CD14-positive monocyte (primary cell): Measurements from ENCODE around the gene MACROD2. TPM values are rescaled to one million over a fixed set of nuclear protein-coding genes. Genes with fewer than 3 reads are reported as not detected.

Experiments used
- DNase-seq, 3 donors: peaks; one replicate each; pipeline ENCODE4 v3.0.0-alpha.2; 2011 to 2022
- H2AFZ ChIP-seq: 2 replicates; pipeline ENCODE4 v1.6.0; 2012; ENCODE audit warnings: mild to moderate bottlenecking, low read depth, low read length, inconsistent platforms; ENCODE audit not compliant: insufficient read depth, poor library complexity, severe bottlenecking
- H3K27ac ChIP-seq, 2 donors: 1 replicate in 1 of 2; 2 replicates in 1 of 2; pipeline ENCODE4 v1.5.1; 2012 to 2013; ENCODE audit warnings: low read length in 2 of 2, control low read depth in 1 of 2, inconsistent platforms in 1 of 2, low read depth in 1 of 2, mild to moderate bottlenecking in 1 of 2
- H3K27me3 ChIP-seq, 2 donors: one replicate each; pipeline versions ENCODE4 v1.6.0 to v1.6.1; 2011 to 2013; ENCODE audit warnings: low read length in 2 of 2; ENCODE audit not compliant: control insufficient read depth in 2 of 2, insufficient read depth in 2 of 2
- H3K36me3 ChIP-seq, 2 donors: replicated peaks in 1 of 2; 1 replicate in 1 of 2; 2 replicates in 1 of 2; pipeline versions ENCODE4 v1.5.1 to v1.6.1; 2012 to 2013; ENCODE audit warnings: low read length in 2 of 2, control low read depth in 1 of 2, inconsistent platforms in 1 of 2, mild to moderate bottlenecking in 1 of 2; ENCODE audit not compliant: insufficient read depth in 2 of 2, control insufficient read depth in 1 of 2
- H3K4me1 ChIP-seq, 2 donors: 1 replicate in 1 of 2; 2 replicates in 1 of 2; pipeline versions ENCODE4 v1.5.1 to v1.6.1; 2012 to 2013; ENCODE audit warnings: low read length in 2 of 2, control low read depth in 1 of 2, inconsistent platforms in 1 of 2, mild to moderate bottlenecking in 1 of 2, moderate library complexity in 1 of 2; ENCODE audit not compliant: insufficient read depth in 2 of 2, control insufficient read depth in 1 of 2
- H3K4me2 ChIP-seq: replicated peaks from 2 replicates; pipeline ENCODE3; 2012; ENCODE audit warnings: low read length, moderate library complexity, mild to moderate bottlenecking; ENCODE audit not compliant: poor library complexity, severe bottlenecking; ENCODE audit errors: extremely low read depth
- H3K4me3 ChIP-seq, 3 experiments: fragments of 200-600 bp in 1 of 3; sonication (generic) in 1 of 3; replicated peaks in 1 of 3; 1 replicate in 2 of 3; 2 replicates in 1 of 3; pipeline ENCODE4 v1.5.1; 2011 to 2013; ENCODE audit warnings: low read length in 3 of 3, mild to moderate bottlenecking in 3 of 3, control low read depth in 2 of 3, low read depth in 2 of 3, inconsistent platforms in 1 of 3, moderate library complexity in 1 of 3
- H3K79me2 ChIP-seq: 2 replicates; pipeline ENCODE4 v1.6.0; 2012; ENCODE audit warnings: mild to moderate bottlenecking, control low read depth, inconsistent platforms, low read length, moderate library complexity; ENCODE audit not compliant: insufficient read depth
- H3K9ac ChIP-seq: 2 replicates; pipeline ENCODE4 v1.6.0; 2017; ENCODE audit warnings: low read length, mild to moderate bottlenecking; ENCODE audit not compliant: insufficient read depth, poor library complexity, severe bottlenecking
- H3K9me3 ChIP-seq, 2 donors: replicated peaks in 1 of 2; 1 replicate in 1 of 2; 2 replicates in 1 of 2; pipeline versions ENCODE4 v1.5.1 to v1.6.1; 2012 to 2013; ENCODE audit warnings: low read length in 2 of 2, control low read depth in 1 of 2; ENCODE audit not compliant: control insufficient read depth in 1 of 2, insufficient read depth in 1 of 2
- H4K20me1 ChIP-seq: 2 replicates; pipeline ENCODE4 v1.6.0; 2012; ENCODE audit warnings: mild to moderate bottlenecking, low read length, control low read depth, moderate library complexity; ENCODE audit not compliant: insufficient read depth
- H3K27ac Mint-ChIP-seq, 7 donors: one replicate each; pipeline ENCODE4 v1.8.0; 2020; ENCODE audit warnings: mild to moderate bottlenecking in 7 of 7, mixed read lengths in 7 of 7, moderate library complexity in 6 of 7, inconsistent platforms in 2 of 7
- H3K27me3 Mint-ChIP-seq, 3 donors: one replicate each; pipeline ENCODE4 v1.8.0; 2021 to 2022; ENCODE audit warnings: low read depth in 3 of 3, mild to moderate bottlenecking in 3 of 3, mixed read lengths in 3 of 3, moderate library complexity in 3 of 3, inconsistent platforms in 1 of 3
- H3K36me3 Mint-ChIP-seq, 2 donors: one replicate each; pipeline ENCODE4 v1.8.0; 2020; ENCODE audit warnings: mixed read lengths in 2 of 2, inconsistent platforms in 1 of 2, mild to moderate bottlenecking in 1 of 2
- H3K4me1 Mint-ChIP-seq: one replicate; pipeline ENCODE4 v1.8.0; 2020; ENCODE audit warnings: mild to moderate bottlenecking, mixed read lengths
- H3K4me3 Mint-ChIP-seq, 2 donors: one replicate each; pipeline ENCODE4 v1.8.0; 2020; ENCODE audit warnings: mild to moderate bottlenecking in 2 of 2, mixed read lengths in 2 of 2, moderate library complexity in 1 of 2
- H3K9me3 Mint-ChIP-seq, 7 donors: one replicate each; pipeline ENCODE4 v1.8.0; 2020 to 2022; ENCODE audit warnings: mixed read lengths in 7 of 7, mild to moderate bottlenecking in 6 of 7, moderate library complexity in 6 of 7, inconsistent platforms in 2 of 7
- WGBS: methylation state at CpG from one replicate; pipeline ENCODE4 v1.1.5; 2013; ENCODE audit warnings: missing lambda C conversion rate; ENCODE audit not compliant: insufficient coverage; 5-methylcytosine and 5-hydroxymethylcytosine counted together
- intact Hi-C, 2 donors: fragments of 100-400 bp; cut with micrococcal nuclease; formaldehyde crosslinking; loops; one replicate each; pipeline versions ENCODE4 v1.15.0 to v1.15.1; 2023
- polyA plus RNA-seq, 3 donors: library from polyadenylated mRNA; depleted of rRNA in 1 of 3; unstranded in 2 of 3; stranded (reverse) in 1 of 3; fragments of 300-500 nt in 2 of 3; fragments of >200 nt in 1 of 3; fragmentation: Illumina TruSeq in 2 of 3; gene quantifications; 1 replicate in 2 of 3; 2 replicates in 1 of 3; pipeline ENCODE4 v1.2.3, GENCODE V29; 2012 to 2021
- TF ChIP-seq, protein P1 (sequence below): fragments of 200-600 bp; IDR thresholded peaks from one replicate; pipeline ENCODE4 v1.8.0; 2022; ENCODE audit warnings: antibody characterized with exemption, mild to moderate bottlenecking

MACROD2 gene
- polyA plus RNA-seq, 3 donors: 0.23 TPM; not detected in 2

DNA sequence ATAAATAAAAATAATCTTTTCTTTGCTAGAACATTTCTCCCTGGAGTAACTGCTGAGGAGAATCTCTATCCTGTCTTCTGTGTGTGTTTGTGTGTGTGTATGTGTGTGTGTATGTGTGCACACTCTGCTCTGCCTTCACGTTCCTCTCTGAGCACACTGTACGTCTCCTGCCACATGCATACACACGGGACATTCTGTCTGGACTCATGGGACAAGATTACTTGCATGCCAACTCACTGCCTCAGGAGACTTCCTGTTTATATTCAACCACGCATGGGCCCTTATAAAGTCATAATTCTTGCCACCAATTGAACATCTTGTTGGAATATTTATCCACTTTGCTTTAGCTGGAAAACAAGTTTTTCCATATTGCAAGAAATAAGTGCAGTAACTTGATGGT is 1647.4 kb downstream of the MACROD2 start:
- Mint-ChIP-seq H3K9me3 (peaks cover 0 to 9% (median 2%) of the 10 kb centered on the region in 7 donors), H3K4me1 (no peaks in the 10 kb centered on the region), H3K27me3 (peaks cover 0 to 1% (median 0%) of the 10 kb centered on the region in 3 donors), H3K27ac (no peak overlapping the region), H3K36me3 (no peaks in the 10 kb centered on the region), H3K4me3 (no peak overlapping the region)
- H2AFZ ChIP-seq: no peak overlapping the region
- H3K9ac ChIP-seq: no peak overlapping the region
- no peaks in the 10 kb centered on the region for H3K9me3 ChIP-seq
- no peaks in the 10 kb centered on the region for H3K27me3 ChIP-seq
- H3K4me3 ChIP-seq: no peak overlapping the region
- no peaks in the 10 kb centered on the region for H3K79me2 ChIP-seq
- no peaks in the 10 kb centered on the region for H3K36me3 ChIP-seq
- TF ChIP-seq, protein P1, sequence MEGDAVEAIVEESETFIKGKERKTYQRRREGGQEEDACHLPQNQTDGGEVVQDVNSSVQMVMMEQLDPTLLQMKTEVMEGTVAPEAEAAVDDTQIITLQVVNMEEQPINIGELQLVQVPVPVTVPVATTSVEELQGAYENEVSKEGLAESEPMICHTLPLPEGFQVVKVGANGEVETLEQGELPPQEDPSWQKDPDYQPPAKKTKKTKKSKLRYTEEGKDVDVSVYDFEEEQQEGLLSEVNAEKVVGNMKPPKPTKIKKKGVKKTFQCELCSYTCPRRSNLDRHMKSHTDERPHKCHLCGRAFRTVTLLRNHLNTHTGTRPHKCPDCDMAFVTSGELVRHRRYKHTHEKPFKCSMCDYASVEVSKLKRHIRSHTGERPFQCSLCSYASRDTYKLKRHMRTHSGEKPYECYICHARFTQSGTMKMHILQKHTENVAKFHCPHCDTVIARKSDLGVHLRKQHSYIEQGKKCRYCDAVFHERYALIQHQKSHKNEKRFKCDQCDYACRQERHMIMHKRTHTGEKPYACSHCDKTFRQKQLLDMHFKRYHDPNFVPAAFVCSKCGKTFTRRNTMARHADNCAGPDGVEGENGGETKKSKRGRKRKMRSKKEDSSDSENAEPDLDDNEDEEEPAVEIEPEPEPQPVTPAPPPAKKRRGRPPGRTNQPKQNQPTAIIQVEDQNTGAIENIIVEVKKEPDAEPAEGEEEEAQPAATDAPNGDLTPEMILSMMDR: no peak
- no peaks in the 10 kb centered on the region for H4K20me1 ChIP-seq
- intact Hi-C loops: no loop called here
- H3K4me2 ChIP-seq: no peak overlapping the region
- H3K4me1 ChIP-seq: no peaks in the 10 kb centered on the region
- H3K27ac ChIP-seq: no peak overlapping the region
- DNase-seq: no peak
- 52% methylated on average over 3 of the region's 4 CpGs for WGBS

DNA sequence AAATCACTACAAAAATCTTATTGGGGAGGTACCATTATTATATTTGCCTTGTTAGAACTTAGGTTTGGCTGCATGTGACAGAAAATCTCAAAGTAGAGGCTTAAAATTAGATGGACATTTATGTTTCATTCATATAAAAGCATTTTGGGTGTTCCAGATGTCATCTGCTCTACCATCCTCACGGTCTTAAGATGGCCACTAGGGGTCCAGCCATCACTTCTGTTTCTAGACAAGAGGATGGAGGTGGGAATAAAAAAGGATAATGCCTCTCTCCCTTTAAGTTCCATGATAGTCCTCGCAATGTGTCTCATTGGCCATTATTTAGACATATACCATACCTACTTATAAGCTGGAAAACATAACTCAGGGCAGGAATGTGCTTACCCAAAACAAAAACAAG is 1648.4 kb downstream of the MACROD2 start:
- TF ChIP-seq, protein P1: peak; percentile 15
- no peaks in the 10 kb centered on the region for H3K4me1 ChIP-seq
- no peaks in the 10 kb centered on the region for H3K36me3 ChIP-seq
- H3K4me3 ChIP-seq: no peak overlapping the region
- no peaks in the 10 kb centered on the region for H3K27me3 ChIP-seq
- H2AFZ ChIP-seq: no peak overlapping the region
- Mint-ChIP-seq H3K27me3 (peaks cover 0 to 1% (median 0%) of the 10 kb centered on the region in 3 donors), H3K9me3 (peaks cover 0 to 9% (median 2%) of the 10 kb centered on the region in 7 donors), H3K36me3 (no peaks in the 10 kb centered on the region), H3K27ac (no peak overlapping the region), H3K4me1 (no peaks in the 10 kb centered on the region), H3K4me3 (no peak overlapping the region)
- H3K79me2 ChIP-seq: no peaks in the 10 kb centered on the region
- H3K27ac ChIP-seq: no peak overlapping the region
- no peak overlapping the region for H3K9ac ChIP-seq
- no peak overlapping the region for H3K4me2 ChIP-seq
- DNase-seq: no peak
- H4K20me1 ChIP-seq: no peaks in the 10 kb centered on the region
- no peaks in the 10 kb centered on the region for H3K9me3 ChIP-seq
- intact Hi-C loops: no loop called here
- WGBS: no CpG with 5 or more reads among the region's 2 CpGs
